GOT3 (cell line): Measurements from ENCODE around the gene PHRF1.
"Not testable (repeated sequence)": the region's sequence is repeated elsewhere in the genome, so short reads cannot be mapped to it uniquely, and the experiment has no call there.

Experiments used
- DNase-seq: peaks from one replicate; lab custom pipeline; 2025; ENCODE audit warnings: mixed read lengths; lab: John Stamatoyannopoulos, UW

PHRF1 gene

DNA sequence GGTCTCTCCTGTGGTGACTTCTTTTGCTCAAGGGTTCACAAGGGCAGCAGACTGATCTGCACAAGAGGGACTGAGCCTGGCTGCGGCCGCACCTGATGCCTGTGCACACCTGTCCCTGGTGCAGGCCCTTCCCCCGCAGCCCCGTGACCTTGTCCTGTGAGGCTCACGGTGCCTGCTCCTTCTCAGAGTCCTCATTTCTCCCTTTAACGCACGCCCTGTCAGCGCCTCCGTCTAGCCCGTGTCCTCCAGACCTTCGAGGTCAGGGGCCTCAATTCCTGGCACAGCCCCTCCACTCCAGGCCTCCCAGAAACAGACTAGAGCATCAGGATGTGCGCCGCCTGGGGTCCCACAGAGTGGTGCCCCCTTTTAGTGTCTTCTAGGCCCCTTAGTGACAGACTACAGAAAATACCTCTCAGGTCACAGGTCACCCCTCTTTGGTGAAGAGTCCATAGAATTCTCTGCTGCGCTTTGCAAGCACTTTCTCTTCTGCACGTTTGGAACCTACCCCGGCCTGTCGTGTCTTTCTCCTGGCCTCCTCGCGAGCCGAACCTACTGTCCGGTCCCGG, 59.8 kb downstream of the PHRF1 start:
- no peak for DNase-seq

DNA sequence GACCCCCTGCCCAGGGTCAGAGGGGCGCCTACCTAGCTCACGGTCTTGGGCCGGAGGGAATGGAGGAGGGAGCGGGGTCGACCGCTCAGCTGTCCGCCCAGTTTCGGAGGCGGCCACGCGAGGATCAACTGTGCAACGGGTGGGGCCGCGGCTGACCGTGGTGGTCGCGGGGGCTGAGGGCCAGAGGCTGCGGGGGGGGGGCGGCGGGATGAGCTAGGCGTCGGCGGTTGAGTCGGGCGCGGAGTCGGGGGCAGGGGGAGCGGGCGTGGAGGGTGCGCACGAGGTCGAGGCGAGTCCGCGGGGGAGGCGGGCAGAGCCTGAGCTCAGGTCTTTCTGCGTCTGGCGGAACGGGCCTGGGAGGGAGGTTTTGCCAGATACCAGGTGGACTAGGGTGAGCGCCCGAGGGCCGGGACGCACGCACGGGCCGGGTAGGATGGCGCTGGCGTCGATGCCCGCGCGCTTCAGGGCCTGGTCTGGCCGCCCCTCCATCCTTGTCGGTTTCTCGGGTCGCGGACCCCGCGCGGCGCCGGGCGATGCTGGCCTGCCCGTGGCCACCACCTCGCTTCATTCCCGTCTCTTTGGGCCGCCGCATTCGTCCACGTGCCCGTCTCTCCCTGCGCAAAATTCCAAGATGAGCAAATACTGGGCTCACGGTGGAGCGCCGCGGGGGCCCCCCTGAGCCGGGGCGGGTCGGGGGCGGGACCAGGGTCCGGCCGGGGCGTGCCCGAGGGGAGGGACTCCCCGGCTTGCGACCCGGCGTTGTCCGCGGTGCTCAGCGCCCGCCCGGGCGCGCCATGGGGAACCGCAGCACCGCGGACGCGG, 60.5 kb downstream of the PHRF1 start, which contains the start of gene DRD4:
DRD4 (plus strand) TSS at position 759 of the 822 bp plus-strand sequence; CDS start at position 795, 36 bp downstream.
- no peak for DNase-seq

DNA sequence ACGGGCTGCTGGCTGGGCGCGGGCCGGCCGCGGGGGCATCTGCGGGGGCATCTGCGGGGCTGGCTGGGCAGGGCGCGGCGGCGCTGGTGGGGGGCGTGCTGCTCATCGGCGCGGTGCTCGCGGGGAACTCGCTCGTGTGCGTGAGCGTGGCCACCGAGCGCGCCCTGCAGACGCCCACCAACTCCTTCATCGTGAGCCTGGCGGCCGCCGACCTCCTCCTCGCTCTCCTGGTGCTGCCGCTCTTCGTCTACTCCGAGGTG, 61.0 kb downstream of the PHRF1 start:
- no peak for DNase-seq

DNA sequence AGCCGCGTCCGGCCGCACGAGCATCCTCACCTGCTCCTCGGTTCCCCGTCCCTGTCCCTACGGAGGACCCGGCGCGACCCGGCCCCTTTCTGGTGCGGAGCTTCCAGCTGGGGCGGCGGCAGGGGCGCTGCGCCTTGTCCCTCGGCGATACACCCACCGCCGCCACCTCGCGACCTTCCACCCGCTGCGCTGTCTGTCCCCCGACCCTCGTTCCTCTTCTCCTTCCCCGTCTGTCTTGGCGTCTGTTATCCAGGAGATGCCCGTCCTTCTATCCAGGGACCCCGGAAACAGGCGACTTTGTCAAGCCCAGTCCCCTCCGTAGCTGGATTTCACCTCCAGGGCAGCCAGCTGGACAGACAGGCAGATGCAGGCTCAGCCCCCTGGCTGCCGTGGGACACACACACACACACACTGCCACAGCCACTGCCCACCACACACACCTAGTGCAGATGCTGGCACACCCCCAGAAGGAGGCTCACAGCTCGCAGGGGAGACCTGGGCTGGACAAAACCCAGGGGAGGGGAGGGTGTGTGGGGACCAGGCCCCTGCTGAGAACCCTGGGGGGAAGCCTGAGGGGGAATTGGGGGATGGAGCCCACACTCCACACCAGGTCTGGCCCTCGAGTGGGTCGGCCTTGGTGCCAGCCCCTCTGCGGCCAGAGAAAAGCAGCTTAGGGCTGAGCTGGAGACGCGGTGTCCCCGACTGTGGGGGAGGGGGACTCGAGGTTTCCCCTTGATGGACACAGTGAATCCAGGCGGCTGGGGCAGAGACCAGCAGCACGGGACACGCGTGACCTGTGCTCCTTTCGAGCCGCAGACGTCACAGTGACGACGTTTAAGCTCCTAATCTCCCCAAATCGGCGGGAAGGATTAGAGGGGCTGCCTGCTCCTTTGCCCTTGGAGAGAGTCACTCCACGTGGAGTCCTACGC, 61.6 kb downstream of the PHRF1 start:
- no peak for DNase-seq

DNA sequence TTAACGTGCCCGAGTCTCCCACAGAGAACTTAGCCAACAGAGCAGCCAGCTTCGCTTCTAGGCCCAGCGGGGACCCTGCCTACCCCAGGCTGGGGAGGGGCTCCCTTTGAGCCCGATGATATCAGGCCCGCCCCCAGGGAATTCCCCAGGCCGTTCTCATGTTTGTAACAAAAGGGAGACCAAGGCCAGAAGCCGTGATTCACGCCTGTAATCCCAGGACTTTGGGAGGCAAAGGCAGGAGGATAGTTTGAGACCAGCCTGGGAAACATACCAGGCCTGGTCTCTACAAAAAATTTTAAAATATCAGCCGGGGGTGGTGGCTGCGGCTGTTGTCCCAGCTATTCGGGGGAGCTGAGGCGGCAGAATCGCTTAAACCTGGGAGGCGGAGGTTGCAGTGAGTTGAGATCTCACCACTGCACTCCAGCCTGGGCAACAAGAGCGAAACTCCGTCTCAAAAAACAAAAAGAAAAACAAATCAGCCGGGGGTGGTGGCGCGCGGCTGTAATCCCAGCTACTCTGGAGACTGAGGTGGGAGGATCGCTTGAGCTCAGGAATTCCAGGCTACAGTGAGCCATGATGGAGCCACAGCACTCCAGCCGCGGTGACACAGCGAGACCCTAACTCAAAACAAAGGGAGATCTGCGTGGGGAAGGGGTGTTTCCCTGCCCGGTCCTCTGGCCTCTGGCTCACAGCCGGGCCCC, 62.5 kb downstream of the PHRF1 start:
- no peak for DNase-seq

DNA sequence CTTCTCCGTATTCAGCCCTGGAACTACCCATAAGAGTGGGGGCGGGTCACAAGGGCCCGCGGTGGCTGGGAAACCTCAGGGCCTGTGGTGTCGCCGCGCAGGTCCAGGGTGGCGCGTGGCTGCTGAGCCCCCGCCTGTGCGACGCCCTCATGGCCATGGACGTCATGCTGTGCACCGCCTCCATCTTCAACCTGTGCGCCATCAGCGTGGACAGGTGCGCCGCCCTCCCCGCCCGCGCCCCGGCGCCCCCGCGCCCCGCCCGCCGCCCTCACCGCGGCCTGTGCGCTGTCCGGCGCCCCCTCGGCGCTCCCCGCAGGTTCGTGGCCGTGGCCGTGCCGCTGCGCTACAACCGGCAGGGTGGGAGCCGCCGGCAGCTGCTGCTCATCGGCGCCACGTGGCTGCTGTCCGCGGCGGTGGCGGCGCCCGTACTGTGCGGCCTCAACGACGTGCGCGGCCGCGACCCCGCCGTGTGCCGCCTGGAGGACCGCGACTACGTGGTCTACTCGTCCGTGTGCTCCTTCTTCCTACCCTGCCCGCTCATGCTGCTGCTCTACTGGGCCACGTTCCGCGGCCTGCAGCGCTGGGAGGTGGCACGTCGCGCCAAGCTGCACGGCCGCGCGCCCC, 63.2 kb downstream of the PHRF1 start:
- no peak for DNase-seq

DNA sequence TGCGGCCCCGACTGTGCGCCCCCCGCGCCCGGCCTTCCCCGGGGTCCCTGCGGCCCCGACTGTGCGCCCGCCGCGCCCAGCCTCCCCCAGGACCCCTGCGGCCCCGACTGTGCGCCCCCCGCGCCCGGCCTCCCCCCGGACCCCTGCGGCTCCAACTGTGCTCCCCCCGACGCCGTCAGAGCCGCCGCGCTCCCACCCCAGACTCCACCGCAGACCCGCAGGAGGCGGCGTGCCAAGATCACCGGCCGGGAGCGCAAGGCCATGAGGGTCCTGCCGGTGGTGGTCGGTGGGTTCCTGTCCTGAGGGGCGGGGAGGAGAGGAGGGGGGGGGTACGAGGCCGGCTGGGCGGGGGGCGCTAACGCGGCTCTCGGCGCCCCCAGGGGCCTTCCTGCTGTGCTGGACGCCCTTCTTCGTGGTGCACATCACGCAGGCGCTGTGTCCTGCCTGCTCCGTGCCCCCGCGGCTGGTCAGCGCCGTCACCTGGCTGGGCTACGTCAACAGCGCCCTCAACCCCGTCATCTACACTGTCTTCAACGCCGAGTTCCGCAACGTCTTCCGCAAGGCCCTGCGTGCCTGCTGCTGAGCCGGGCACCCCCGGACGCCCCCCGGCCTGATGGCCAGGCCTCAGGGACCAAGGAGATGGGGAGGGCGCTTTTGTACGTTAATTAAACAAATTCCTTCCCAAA, 63.9 kb downstream of the PHRF1 start:
- no peak for DNase-seq

DNA sequence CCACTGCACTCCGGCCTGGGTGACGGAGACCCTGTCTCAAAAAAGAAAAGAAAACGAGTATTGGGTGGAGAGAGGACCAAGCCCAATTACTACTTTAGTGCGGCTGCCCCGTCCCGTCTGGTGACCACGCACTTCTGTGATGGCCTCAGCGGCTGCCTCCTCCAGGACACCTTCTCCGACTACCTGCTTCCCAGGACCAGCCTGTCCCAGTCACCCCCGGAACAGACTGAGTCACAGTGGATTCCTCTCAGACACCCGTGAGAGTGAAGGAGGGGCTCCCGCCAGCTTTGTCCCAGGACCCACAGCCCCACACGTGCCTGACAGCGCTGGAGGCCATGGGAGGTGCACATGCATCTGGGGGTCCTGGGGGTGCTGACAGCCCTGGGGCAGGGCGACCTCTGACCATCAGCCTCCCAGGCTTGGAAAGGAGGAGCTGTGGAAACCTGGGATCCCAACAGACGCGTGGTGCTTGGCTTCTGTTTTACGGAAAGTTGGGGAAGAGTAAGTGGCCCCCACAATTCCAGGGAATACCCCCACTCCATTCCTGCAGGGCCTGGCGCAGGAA, 65.6 kb downstream of the PHRF1 start:
- no peak for DNase-seq

DNA sequence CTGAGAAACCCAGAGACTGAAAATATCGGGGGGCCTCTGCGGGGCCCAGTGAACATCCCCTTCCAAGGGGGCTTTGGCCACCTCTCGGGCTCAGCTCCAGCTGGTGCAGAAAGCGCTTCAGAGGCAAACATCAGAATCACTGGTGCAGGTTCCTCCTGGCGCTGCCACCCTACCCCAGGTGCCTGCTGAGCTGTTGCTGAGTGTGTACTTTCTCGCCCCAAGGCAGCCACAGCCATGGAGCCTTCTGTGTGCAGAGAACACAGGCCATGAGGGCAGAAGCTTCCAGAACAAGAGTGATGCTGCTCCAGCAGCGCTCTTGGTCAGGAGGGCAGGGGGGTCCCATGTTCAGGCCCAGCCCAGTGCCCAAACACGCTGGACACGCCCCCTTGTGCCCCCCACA, 67.1 kb downstream of the PHRF1 start:
- no peak for DNase-seq

DNA sequence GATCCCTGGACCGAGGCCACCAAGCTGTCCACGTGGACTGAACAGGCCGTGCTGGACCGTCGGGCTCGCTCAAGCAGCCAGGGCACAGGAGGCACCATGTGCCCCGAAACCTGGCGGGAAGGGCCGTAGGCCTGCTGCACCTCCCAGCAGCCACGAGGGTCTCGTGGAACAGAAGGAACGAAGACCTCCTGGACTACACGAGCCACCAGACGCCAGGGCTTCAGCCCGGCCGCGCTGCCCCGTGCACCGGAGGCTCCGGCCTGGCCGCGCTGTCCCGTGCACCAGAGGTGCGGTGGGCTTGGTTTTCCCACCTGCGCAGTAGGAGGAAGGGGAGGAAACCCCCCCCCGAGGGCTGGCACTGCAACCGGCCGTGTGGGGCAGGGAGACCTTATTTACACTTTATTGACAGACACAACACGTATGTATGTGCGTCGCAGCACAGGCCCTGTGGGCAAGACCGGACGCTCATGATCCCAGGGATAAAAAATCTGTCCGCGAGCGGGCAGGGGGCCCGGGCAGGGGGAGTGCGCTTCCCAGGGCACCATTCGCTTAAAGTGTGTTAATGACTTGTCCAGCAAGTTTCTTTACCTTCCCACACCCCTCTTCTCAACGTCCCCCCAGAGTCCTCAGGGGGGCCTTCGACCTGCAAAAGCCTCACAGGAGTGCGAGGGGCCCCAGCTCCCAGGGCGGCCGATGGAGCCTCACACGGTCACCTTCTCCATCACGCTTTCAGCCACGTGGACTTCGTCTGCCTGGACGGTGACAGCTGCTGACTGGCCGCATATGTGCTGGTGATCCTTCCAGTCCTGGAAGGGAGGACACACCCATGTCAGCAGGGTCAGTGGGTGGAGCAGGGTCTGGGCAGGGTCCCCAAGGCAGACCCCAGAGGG, 67.8 kb downstream of the PHRF1 start:
- no peak for DNase-seq

DNA sequence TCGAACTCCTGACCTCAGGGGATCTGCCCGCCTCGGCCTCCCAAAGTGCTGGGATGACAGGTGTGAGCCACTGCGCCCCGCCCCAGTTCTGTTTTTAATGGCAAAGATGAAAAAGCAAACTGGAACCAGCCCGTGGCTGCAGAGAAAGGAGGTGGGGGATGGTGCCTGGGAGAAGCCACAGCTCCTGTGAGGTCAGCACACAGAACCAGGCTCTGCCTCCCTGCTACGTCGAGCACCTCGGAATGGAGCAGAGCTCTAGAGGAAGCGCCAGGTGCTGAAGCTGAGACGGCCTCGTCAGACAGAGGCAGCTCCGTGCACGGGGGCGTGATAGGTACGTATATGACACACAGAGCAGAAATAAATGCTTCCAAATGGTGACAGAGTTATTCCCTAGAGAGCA, 69.3 kb downstream of the PHRF1 start:
- no peak for DNase-seq

DNA sequence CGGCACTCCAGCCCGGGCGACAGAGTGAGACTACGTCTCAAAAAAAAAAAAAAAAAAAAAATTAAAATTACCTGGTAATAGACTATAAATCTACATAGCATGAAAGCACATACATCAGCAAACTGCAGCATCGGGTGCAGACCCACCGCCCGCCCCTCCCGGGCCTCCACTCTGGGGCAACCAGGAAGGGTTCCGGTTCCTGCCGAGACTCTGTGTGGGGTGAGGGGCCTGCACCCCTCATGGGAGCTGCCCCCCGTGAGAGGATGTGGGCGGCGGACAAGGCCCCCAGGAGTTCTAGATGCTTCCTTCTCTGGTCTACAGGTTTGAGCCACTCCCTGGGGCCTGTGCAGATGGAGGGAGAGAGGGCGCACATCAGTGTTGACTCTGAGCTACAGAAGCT, 69.9 kb downstream of the PHRF1 start:
- DNase-seq, result no peak

DNA sequence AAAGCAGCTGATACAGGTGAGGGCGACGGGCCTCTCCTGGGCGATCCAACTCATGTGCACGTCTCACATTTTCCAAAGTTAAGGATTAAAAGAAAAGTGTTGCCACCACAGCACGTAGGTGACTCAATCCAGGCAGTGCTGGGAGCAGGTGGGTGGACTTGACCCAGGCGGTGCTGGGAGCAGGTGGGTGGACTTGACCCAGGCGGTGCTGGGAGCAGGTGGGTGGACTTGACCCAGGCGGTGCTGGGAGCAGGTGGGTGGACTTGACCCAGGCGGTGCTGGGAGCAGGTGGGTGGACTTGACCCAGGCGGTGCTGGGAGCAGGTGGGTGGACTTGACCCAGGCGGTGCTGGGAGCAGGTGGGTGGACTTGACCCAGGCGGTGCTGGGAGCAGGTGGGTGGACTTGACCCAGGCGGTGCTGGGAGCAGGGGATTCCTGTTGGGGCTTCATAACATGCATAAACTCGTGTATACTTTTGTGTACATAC, 71.4 kb downstream of the PHRF1 start:
- not testable (repeated sequence) for DNase-seq

DNA sequence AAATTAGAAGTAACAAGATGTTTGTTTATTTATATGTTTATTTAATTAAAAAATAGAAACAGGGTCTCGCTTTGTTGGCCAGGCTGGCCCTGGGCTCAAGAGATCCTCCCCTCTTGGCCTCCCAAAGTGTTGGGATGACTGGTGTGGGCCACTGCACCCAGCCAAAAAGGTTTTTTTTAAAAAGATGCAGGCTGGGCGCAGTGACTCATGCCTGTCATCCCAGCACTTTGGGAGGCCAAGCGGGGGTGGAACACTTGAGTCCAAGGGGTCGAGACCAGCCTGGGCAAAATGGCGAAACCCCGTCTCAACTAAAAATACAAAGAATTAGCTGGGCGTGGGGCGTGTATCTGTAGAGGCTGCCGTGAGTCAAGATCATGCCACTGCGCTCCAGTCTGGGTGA, 74.2 kb downstream of the PHRF1 start:
- no peak for DNase-seq

DNA sequence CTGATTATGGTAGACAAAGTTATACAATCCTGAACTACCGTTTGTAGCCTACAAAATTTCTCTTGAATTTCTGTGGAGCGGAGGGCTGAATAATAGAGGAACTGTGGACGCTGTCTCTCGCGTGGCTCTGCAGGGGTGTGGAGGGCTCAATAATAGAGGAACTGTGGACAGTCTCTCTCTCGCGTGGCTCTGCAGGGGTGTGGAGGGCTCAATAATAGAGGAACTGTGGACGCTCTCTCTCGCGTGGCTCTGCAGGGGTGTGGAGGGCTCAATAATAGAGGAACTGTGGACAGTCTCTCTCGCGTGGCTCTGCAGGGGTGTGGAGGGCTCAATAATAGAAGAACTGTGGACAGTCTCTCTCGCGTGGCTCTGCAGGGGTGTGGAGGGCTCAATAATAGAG, 76.9 kb downstream of the PHRF1 start:
- not testable (repeated sequence) for DNase-seq

DNA sequence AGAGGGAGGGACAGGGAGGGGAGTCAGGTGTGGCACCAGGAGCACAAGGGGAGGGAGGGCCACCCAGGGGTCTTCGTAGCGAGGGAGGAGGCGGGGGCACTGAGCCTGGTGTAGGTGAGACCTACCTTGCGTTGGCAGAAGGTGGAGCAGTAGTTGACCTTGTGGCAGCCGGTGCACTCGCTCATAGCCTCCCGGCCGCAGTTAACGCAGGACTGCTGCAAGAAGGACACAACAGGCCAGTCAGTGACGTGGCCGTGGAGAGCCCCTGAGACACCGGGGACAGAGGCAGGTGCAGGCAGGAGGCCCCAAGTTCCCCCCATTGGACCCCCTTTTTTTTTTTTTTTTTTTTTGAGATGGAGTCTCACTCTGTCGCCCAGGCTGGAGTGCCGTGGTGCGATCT, 77.6 kb downstream of the PHRF1 start:
- DNase-seq, result no peak

DNA sequence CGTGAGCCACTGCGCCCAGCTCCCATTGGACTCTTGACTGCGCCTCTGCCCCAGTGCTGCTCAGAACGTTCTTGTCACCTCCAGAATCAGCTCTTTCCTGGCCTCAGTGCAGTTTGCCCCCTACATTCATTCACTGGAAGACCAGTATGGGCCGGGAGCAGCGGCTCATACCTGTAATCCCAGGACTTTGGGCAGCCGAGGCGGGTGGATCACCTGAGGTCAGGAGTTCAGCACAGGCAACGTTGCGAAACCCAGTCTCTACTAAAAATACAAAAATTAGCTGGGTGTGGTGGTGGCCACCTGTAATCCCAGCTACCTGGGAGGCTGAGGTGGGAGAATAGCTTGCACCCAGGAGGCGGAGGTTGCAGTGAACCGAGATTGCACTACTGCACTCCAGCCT, 78.2 kb downstream of the PHRF1 start:
- DNase-seq, result not testable (repeated sequence)

DNA sequence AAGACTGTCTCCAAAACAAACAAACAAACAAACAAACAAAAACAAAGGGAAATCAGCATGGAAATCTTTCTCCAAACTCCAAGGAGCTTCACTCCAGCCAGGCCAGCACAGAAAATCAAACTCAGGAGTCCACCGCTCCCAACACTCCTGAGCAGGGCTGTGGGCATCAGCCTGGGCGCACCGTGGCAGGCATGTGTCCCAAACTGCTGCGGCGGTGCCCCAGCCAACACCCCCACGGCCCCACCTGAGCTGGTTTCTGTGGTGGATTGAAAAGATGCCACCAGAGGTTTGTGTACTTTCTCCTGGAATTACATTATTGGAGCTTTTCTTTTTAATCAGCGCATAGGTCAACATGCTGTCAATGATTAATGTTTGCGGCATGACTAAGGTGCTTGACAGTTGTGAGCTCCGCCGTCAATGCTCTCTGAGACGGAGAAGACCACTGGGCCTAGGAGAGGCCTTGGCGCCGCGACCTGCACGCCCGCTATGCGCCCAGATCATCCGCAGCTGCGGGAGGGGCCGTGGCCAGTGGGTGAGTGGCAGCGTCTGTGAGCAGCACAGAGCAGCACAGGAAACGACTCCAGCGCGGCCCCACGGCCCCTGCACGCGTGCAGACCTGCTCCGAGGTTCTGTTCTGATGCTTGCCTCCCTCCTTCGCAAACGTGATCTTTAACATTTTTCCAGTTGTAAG, 78.9 kb downstream of the PHRF1 start:
- DNase-seq, result no peak

DNA sequence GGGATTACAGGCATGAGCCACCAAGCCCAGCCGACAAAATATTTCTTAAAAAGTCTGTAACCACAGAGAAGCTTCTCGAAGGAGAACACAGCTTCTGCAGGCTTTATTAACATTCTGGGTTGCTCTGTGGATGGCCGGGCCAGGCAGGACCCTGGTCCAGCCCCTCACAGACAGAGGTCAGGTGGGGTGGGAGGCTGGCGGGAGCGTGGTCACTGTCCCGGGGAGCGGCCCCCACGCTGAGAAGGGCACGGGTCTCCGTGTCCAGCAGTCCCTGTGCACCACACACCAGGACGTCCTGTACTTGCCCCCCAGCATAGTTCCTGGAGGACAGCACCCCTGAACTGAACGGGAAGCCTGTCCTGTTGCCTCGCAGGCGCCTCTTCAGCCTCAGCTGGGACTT, 80.2 kb downstream of the PHRF1 start:
- DNase-seq, result no peak
